ENCODE data around the gene TEX2.
"Not testable (repeated sequence)": the region's sequence is repeated elsewhere in the genome, so short reads cannot be mapped to it uniquely, and the experiment has no call there.

The TEX2 gene

DNA sequence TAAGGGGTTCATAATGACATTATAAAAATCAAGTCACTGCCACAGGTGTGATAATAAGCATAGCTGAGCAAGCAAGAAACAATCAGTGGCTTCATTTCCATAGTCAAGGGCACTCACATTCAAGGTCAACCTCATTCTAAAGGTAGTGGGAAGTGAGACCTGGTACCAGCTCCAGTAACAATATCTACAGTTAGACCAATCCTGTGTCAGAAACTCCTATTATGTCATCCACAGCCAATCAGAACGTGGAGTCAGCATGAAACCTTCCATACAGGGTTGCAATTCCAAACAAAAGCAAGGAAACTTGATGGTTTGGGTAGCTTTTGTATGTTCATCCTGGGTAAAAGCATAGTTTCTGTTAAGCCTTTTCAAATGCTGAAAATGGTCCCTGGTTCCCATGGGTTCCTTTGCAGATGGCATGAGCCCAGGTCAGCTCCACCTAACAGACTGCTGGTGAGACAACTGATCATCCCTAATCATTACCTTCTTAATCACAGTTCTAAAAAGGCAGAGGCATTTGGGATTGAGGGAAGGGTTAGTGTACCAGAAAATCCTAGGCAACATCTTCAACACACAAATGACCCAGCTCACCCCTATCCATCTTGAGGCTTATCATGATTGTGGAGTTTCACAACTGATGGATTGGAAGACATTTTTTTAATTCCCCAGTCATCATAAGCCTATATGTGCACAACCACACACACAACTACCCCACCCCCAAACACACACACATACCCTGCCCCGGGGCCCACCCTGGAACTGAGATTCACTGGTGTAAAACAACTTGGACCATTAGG, 30.4 kb downstream of the TEX2 start:
- no peak for DNase-seq

- no peak for DNase-seq
Observed at GRCh38 chr17:64231567-64232141, 31.4 kb downstream of the TEX2 start.

DNA sequence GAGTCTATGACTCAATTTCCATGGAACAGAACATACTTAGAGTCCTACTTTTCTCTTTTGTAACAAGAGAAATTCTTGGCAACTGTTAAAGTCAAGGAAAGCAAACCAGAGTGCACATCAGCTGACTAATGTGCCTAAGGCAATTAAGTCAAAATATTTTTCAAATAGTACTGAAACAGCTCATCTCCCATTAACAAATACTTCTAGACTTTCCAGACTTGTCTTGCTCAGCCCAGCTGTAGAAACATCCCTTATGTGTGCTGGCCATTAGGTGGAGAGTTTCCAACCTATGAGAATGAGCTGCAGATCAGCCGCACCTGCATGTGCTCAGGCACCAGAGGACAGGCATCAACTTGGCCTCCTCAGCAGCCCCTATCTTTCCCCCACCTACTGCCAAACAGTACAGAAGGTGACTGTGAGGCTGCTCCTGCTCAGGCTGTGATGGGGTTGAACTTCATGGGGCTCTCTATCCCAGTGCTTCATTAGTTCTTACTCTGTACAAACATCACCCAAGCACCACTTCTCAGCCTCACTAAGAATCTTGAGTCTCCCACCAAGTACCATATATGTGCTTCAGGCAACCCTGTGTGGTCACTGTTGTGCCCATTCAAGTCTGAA, 32.2 kb downstream of the TEX2 start:
- DNase-seq = no peak

GRCh38 chr17:64229815-64230728, 33.0 kb downstream of the TEX2 start:
- DNase-seq = no peak

- DNase-seq = no peak
Observed at GRCh38 chr17:64226132-64226531, 36.9 kb downstream of the TEX2 start.

- no peak for DNase-seq
Observed at GRCh38 chr17:64225410-64225809, 37.6 kb downstream of the TEX2 start.

GRCh38 chr17:64223931-64224629, 39.0 kb downstream of the TEX2 start:
- DNase-seq = peak; percentile 32

DNA sequence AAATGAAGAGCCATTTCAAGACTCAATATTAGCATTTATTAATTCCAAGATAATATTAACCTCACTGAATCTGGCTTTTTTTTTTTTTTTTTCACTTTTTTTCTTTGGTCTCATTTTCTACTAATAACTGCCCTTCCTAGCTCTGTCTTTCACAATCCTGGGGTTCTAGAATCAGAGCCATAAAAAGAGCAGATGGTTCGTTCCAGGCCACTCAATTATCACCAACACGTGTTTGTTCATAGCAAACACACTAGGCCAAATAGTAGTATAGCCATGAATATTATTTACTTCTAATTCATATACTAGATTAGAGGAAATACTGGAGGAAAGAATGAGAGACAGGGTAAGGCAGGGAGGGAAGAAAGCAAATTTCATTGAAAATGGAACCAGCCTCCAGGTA, 39.8 kb downstream of the TEX2 start:
- DNase-seq = no peak

DNA sequence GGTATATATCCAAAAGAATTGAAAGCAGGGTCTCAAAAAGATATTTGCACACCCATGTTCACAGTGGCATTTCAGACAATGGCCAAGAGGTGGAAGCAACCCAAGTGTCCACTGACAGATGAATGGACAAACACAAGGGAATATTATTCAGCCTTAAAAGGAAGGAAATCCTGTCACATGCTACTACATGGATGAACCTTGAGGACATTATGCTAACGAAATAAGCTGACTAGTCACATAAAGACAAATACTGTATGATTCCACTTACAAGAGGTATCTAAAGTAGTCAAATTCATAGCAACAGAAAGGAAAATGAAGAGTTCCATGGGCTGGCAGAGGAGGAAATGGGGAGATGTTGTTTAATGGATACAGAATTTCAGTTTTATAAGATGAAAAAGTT, 41.4 kb downstream of the TEX2 start:
- no peak for DNase-seq

- not testable (repeated sequence) for DNase-seq
Observed at GRCh38 chr17:64220604-64221003, 42.5 kb downstream of the TEX2 start.

GRCh38 chr17:64219571-64219970, 43.5 kb downstream of the TEX2 start:
- DNase-seq = no peak

DNA sequence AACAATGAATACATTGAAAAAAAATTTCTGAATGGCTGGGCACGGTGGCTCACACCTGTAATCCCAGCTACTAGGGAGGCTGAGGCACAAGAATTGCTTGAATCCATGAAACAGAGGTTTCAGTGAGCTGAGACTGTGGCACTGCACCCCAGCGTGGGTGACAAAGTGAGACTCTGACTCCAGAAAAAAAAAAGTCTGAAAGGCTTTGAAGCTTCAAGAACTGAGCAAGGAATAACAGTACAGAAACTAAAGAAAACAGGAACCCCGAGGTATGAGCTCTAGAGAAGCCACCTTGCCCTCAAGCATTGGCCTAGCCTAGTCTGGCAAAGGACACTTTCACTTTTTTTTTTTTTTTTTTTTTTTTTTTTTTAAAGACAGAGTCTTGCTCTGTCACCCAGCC, 45.0 kb downstream of the TEX2 start:
- no peak for DNase-seq

DNA sequence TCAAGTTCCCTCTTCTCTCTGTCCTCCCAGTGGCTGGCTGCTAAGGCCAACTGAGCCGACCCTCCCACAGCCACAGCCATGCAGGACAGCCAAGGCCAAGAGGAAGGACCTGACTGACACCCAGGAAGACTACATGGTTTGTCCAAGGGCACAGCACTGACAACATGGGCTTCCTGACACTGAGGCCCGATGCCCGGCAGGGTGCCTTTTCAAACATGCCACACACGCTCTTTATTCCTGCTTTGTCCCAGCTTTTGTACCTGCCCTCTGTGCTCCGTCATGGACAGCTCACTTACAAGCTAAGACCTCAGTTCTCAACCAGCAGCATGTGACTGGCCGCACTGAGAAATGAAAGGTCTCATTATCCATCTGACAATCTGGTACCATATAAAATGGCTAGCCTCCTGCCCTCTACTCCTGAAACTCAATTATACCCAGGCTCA, 45.8 kb downstream of the TEX2 start:
- DNase-seq = no peak

- DNase-seq = peak; percentile 17
Observed at GRCh38 chr17:64216338-64217248, 46.5 kb downstream of the TEX2 start.

- no peak for DNase-seq
Observed at GRCh38 chr17:64216000-64216337, 47.1 kb downstream of the TEX2 start.

GRCh38 chr17:64214950-64215349, 48.1 kb downstream of the TEX2 start:
- no peak for DNase-seq

- DNase-seq = peak; percentile 61
Observed at GRCh38 chr17:64213995-64214811, 48.9 kb downstream of the TEX2 start.

DNA sequence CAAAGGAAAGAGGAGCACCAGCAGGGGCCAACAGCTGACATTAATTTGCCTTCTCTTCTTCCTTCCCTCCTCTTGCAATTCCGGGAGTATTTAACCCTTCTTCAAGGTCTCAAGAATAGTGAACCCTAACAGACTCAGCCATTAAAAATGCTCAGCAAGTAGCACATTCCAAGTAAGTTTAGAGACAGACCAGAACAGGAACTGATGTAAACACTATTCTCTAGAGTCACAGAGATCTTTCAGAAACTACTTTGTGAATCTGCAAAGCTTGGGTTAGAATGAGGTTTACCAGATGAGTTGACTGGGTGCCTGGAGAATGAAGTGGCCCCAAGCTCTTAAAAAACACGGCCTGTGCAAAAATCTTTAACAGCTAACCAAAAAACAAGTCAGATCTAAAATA, 50.9 kb downstream of the TEX2 start:
- DNase-seq = no peak

GRCh38 chr17:64209983-64210382, 53.1 kb downstream of the TEX2 start:
- no peak for DNase-seq

GRCh38 chr17:64209356-64209941, 53.6 kb downstream of the TEX2 start:
- DNase-seq = no peak

Measured in NCI-H1092 treated with DMSO at 0.1 percent for 48 hours (cell line).